OCI-LY7 (cell line): ENCODE results near the gene KHDC4. TPM values are rescaled to one million over a fixed set of nuclear protein-coding genes. Genes with fewer than 3 reads are reported as not detected.

Experiments
- BruUV-seq: library from RNA; stranded (reverse); fragments of 400-500 nt; replicated peaks from 2 replicates; lab custom pipeline; 2021; lab: Mats Ljungman, UMichigan
- CTCF ChIA-PET: fragments of 300-600 bp; sonication (Branson Sonifier 250); formaldehyde crosslinking; loops from one replicate; lab custom pipeline; 2022; ENCODE audit warnings: antibody characterized with exemption; ENCODE audit not compliant: unreplicated experiment; lab: Charles Lee
- POLR2A ChIA-PET: fragments of 300-600 bp; sonication (Branson Sonifier 250); formaldehyde crosslinking; loops from one replicate; lab custom pipeline; 2022; ENCODE audit warnings: antibody characterized with exemption; lab: Charles Lee
- DNase-seq: peaks from one replicate; pipeline ENCODE4 v3.0.0-alpha.2; 2015; ENCODE audit warnings: low spot score
- H2AFZ ChIP-seq: fragments of 200-600 bp; sonication (generic), shearing (Covaris generic); 2 replicates; pipeline ENCODE4 v1.6.1; 2014; ENCODE audit warnings: mild to moderate bottlenecking, antibody characterized with exemption, low read length, moderate library complexity
- H3K27ac ChIP-seq: fragments of 200-600 bp; sonication (generic); 2 replicates; pipeline ENCODE4 v1.5.1; 2014; ENCODE audit warnings: mixed run types, low read depth, mild to moderate bottlenecking, moderate library complexity, low read length, inconsistent platforms; ENCODE audit not compliant: poor library complexity, severe bottlenecking
- H3K36me3 ChIP-seq: fragments of 200-600 bp; sonication (generic); 2 replicates; pipeline ENCODE4 v1.6.1; 2014; ENCODE audit warnings: mild to moderate bottlenecking, antibody characterized with exemption, low read length, moderate library complexity, mixed read lengths; ENCODE audit not compliant: insufficient read depth
- H3K4me1 ChIP-seq: fragments of 200-600 bp; sonication (generic); 2 replicates; pipeline ENCODE4 v1.5.1; 2014; ENCODE audit warnings: mild to moderate bottlenecking, low read length; ENCODE audit not compliant: insufficient read depth, poor library complexity, severe bottlenecking
- H3K4me2 ChIP-seq: fragments of 200-600 bp; sonication (generic); 2 replicates; pipeline ENCODE4 v1.6.1; 2014; ENCODE audit warnings: mild to moderate bottlenecking, low read length
- H3K4me3 ChIP-seq: fragments of 200-600 bp; sonication (generic); 2 replicates; pipeline ENCODE4 v1.5.1; 2014; ENCODE audit warnings: mild to moderate bottlenecking, low read depth, low read length; ENCODE audit not compliant: poor library complexity, severe bottlenecking
- H3K79me2 ChIP-seq: fragments of 200-600 bp; sonication (generic); 2 replicates; pipeline ENCODE4 v1.6.1; 2016; ENCODE audit warnings: low read depth, mild to moderate bottlenecking, low read length, moderate library complexity, mixed read lengths; ENCODE audit not compliant: insufficient read depth
- H3K9me2 ChIP-seq: fragments of 200-600 bp; sonication (generic); 2 replicates; pipeline ENCODE4 v1.6.1; 2016; ENCODE audit warnings: mild to moderate bottlenecking, low read length, mixed read lengths; ENCODE audit not compliant: insufficient read depth
- H3K9me3 ChIP-seq: fragments of 200-600 bp; sonication (generic); 2 replicates; pipeline ENCODE4 v1.6.1; 2014; ENCODE audit warnings: mild to moderate bottlenecking, mixed run types, low read length, mixed read lengths
- H4K20me1 ChIP-seq: fragments of 200-600 bp; sonication (generic); 2 replicates; pipeline ENCODE4 v1.6.1; 2014; ENCODE audit warnings: mild to moderate bottlenecking, antibody characterized with exemption, low read length, moderate library complexity, mixed read lengths; ENCODE audit not compliant: insufficient read depth
- EZH2phosphoT487 ChIP-seq: fragments of 200-600 bp; sonication (generic); IDR thresholded peaks from 2 replicates; pipeline ENCODE4 v1.6.1; 2018; ENCODE audit warnings: low read depth, borderline replicate concordance, mild to moderate bottlenecking, mixed run types, antibody characterized with exemption, low read length, moderate library complexity, mixed read lengths
- intact Hi-C: fragments of 100-400 bp; cut with micrococcal nuclease; formaldehyde crosslinking; loops from one replicate; pipeline ENCODE4 v1.10.0; 2022; ENCODE audit not compliant: unreplicated experiment
- total RNA-seq, 2 experiments: library from RNA; depleted of rRNA in 1 of 2; stranded (reverse); fragments of >200 nt in 1 of 2; shearing (Covaris generic) in 1 of 2; gene quantifications; 2 replicates each; pipeline ENCODE4 v1.2.3, GENCODE V29; 2014 to 2022
- TF ChIP-seq, protein P1 (sequence below): fragments of 200-600 bp; sonication (generic); conservative IDR thresholded peaks from 2 replicates; pipeline ENCODE4 v1.5.1; 2014; ENCODE audit warnings: mild to moderate bottlenecking, antibody characterized with exemption, low read length, moderate library complexity, mixed read lengths

Gene KHDC4
- total RNA-seq, 2 experiments from 2014 or later, result 88.9 to 121 TPM

DNA sequence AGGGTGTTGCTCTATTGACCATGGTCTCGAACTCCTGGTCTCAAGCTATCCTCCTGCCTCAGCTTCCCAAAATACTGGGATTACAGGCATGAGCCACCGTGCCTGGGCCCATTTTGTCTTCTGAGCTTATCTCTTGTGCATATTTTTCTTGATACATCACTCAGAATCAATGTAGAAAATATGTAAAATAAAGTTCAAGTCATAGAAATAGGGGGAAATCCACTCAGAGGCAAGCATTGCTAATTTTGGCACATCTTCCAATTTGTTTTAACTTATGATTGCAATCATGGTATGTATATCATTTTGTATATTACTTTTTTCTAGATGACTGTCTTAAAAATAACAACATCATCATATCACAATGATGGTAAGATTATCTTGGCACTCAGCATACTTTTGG, 44.6 kb downstream of the KHDC4 start:
- Histone ChIP-seq H3K9me3 (no peaks in the 10 kb centered on the region), H4K20me1 (no peaks in the 10 kb centered on the region), H3K36me3 (peaks cover 30% of the 10 kb centered on the region), H3K4me1 (peaks cover 53% of the 10 kb centered on the region), H3K9me2 (no peaks in the 10 kb centered on the region), H3K4me3 (no peak overlapping the region), H2AFZ (no peak overlapping the region), H3K27ac (no peak overlapping the region), H3K79me2 (peaks cover 13% of the 10 kb centered on the region; the same call in 1 of the 2 replicates), H3K4me2 (no peak overlapping the region)
- ChIA-PET POLR2A (interaction anchor here (0.7 to 1.1 kb wide), 3 partner anchors 9 to 27 kb away, joined by 3 to 6 read pairs (median 3); no protein-coding TSS in a partner anchor), CTCF (no interaction called here)
- intact Hi-C loops, result no loop called here
- no peak for DNase-seq
- no TSS peak for BruUV-seq
- TF ChIP-seq EZH2phosphoT487, result no peak
- TF ChIP-seq, protein P1, sequence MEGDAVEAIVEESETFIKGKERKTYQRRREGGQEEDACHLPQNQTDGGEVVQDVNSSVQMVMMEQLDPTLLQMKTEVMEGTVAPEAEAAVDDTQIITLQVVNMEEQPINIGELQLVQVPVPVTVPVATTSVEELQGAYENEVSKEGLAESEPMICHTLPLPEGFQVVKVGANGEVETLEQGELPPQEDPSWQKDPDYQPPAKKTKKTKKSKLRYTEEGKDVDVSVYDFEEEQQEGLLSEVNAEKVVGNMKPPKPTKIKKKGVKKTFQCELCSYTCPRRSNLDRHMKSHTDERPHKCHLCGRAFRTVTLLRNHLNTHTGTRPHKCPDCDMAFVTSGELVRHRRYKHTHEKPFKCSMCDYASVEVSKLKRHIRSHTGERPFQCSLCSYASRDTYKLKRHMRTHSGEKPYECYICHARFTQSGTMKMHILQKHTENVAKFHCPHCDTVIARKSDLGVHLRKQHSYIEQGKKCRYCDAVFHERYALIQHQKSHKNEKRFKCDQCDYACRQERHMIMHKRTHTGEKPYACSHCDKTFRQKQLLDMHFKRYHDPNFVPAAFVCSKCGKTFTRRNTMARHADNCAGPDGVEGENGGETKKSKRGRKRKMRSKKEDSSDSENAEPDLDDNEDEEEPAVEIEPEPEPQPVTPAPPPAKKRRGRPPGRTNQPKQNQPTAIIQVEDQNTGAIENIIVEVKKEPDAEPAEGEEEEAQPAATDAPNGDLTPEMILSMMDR, result no peak

DNA sequence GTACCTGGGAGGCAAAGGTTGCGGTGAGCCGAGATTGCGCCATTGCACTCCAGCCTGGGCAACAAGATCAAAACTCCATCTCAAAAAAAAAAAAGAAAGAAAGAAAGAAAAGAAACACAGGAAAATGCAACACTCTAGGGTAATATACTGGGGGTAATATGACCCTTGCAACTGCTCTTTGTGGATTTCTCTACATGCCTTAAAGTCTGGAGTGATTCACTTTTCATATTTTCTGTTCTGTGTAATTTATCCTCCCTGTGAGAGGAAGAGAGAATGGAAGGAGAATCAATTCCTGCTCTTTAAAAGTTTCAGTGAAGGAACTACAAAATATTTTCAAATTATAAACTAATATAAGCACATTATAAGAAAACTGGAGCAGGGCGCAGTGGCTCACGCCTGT, 45.7 kb downstream of the KHDC4 start:
- Histone ChIP-seq H3K79me2 (peaks cover 18% of the 10 kb centered on the region; the same call in 1 of the 2 replicates), H3K4me1 (peaks cover 57% of the 10 kb centered on the region), H3K36me3 (peaks cover 23% of the 10 kb centered on the region), H3K4me2 (no peak overlapping the region), H3K9me2 (no peaks in the 10 kb centered on the region), H4K20me1 (no peaks in the 10 kb centered on the region), H3K4me3 (no peak overlapping the region), H2AFZ (no peak overlapping the region), H3K27ac (no peak overlapping the region), H3K9me3 (no peaks in the 10 kb centered on the region)
- POLR2A ChIA-PET, result interaction anchor here (0.6 kb wide), 1 partner anchor 1673 kb away, joined by 3 read pairs; no protein-coding TSS in a partner anchor
- no peak for DNase-seq
- CTCF ChIA-PET, result no interaction called here
- intact Hi-C loops, result no loop called here
- TF ChIP-seq, protein P1, result no peak
- TF ChIP-seq EZH2phosphoT487, result no peak
- BruUV-seq, result no TSS peak

DNA sequence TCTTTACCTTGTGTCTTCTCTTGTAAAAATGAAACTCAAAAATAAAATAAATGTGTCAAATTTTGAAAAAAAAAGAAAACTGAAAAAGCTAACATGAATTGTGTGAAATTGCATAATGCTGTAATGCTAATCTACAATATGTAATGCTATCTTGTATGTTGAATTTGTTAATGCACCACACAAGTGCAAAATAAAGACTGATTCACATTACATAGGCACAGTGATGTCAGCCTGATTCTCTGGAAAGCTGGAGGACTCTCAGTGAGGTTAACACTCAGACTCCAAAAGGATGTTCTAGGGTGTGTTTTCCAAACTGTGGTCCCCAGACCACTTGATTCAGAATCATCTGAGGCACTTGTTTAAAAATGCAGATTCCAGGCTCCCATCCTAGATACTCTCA, 49.2 kb downstream of the KHDC4 start:
- Histone ChIP-seq H3K9me2 (no peaks in the 10 kb centered on the region), H3K4me2 (peak overlapping the region; percentile 82), H3K27ac (peak overlapping the region; percentile 96), H3K79me2 (peaks cover 37% of the 10 kb centered on the region; the same call in 1 of the 2 replicates), H3K4me3 (peak overlapping the region; percentile 53), H4K20me1 (no peaks in the 10 kb centered on the region), H3K36me3 (peaks cover 53% of the 10 kb centered on the region), H3K4me1 (peaks cover 82% of the 10 kb centered on the region), H3K9me3 (no peaks in the 10 kb centered on the region), H2AFZ (no peak overlapping the region)
- TF ChIP-seq, protein P1, result no peak
- no peak for TF ChIP-seq EZH2phosphoT487
- no TSS peak for BruUV-seq
- POLR2A ChIA-PET, result interaction anchor here (0.5 to 4.9 kb wide), 8 partner anchors 12 to 68 kb away, joined by 3 to 39 read pairs (median 5); partner anchors contain the start of genes GON4L, KHDC4 and SYT11
- CTCF ChIA-PET, result no interaction called here
- DNase-seq, result no peak
- intact Hi-C loops, result no loop called here
